ENCODE measurements around the gene FAM187B. TPM values are rescaled to one million over a fixed set of nuclear protein-coding genes. Genes with fewer than 3 reads are reported as not detected.

FAM187B gene
- total RNA-seq, 1 donor from 2014 or later, result not detected

DNA sequence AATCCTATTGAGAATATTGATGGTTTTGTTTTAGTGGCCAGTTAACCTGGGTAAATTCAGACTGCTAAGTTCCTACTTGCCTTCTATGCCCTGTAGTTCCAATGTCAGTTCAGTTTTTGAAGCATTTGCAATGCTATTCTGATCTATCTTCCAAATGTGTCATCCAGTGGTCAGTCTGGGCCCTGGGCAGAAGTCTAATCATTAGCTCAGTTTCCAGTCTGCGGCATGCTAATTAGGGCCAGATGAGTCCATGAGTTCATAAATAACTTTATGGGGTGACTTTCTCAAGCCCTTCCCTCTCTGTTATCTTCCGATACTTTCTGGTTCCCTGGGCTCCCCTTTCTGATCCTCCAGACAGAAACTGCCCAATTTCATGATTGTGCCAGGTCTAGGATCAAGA, 32.7 kb downstream of the FAM187B start:
- H3K27ac ChIP-seq, result no peak overlapping the region
- no peak for TF ChIP-seq POLR2A (IDR thresholded peaks at IDR 0.05)
- TF ChIP-seq POLR2AphosphoS5 (IDR thresholded peaks at IDR 0.05; ENCODE audit: insufficient read depth in 1 of 2, low read depth in 1 of 2), result no peak
- TF ChIP-seq, protein P1, sequence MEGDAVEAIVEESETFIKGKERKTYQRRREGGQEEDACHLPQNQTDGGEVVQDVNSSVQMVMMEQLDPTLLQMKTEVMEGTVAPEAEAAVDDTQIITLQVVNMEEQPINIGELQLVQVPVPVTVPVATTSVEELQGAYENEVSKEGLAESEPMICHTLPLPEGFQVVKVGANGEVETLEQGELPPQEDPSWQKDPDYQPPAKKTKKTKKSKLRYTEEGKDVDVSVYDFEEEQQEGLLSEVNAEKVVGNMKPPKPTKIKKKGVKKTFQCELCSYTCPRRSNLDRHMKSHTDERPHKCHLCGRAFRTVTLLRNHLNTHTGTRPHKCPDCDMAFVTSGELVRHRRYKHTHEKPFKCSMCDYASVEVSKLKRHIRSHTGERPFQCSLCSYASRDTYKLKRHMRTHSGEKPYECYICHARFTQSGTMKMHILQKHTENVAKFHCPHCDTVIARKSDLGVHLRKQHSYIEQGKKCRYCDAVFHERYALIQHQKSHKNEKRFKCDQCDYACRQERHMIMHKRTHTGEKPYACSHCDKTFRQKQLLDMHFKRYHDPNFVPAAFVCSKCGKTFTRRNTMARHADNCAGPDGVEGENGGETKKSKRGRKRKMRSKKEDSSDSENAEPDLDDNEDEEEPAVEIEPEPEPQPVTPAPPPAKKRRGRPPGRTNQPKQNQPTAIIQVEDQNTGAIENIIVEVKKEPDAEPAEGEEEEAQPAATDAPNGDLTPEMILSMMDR (IDR thresholded peaks at IDR 0.05), result no peak
- H3K36me3 ChIP-seq, result no peaks in the 10 kb centered on the region
- H3K4me1 ChIP-seq, result no peaks in the 10 kb centered on the region
- DNase-seq (ENCODE audit: extremely low spot score in 2 of 2), result peak; percentile 7 to 11
- intact Hi-C loops (cut with DNase I), result no loop called here
- H3K27me3 ChIP-seq, result no peaks in the 10 kb centered on the region
- H3K4me3 ChIP-seq, result no peak overlapping the region
- H3K9me3 ChIP-seq, result no peaks in the 10 kb centered on the region

DNA sequence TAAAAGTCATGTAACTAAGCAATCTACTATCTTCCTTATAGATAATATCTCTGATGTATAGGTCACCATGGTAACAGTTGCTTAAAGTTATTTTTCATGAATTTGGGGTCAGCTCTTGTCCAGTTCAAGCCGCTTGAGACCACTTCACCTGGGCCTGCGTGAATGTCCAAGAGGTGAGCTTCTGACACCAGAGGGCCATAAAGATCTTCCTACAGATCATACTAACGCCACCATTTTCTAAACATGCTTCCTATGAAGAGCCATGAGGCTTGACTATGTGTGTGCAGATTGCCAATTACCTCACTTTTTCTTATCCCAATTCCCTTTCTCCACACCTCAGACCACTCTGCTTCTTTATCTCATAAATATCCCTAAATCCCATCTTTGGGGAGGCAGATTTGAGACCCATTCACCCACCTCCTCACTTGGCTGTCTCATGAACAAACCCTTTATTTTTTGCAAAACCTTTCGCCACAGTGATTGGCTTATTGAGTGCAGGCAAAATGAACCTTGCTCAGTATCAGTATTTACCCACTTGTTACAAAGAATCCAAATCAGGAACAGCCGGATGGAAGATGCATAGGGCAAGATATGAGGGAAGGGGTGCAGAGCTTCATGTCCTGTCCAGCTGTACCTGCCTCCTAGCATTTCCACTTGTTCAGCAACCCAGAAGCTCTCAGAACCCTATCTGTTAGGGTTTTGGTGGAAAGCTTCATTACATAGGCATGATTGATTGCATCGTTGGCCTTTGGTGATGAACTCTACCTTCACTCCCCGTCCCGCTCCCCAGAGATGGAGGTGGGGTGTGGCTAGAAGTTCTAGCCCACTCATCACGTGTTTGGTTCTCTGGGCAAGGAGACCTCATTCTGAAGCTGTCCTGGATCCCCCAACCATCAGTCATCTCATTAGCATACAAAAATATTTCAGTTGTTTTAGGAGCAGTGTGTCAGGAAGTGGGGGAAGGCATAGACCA, 34.2 kb downstream of the FAM187B start:
- no peak for DNase-seq (ENCODE audit: extremely low spot score in 2 of 2)
- Histone ChIP-seq H3K4me1 (no peaks in the 10 kb centered on the region), H3K36me3 (no peaks in the 10 kb centered on the region), H3K9me3 (no peaks in the 10 kb centered on the region), H3K27ac (no peak overlapping the region), H3K4me3 (no peak overlapping the region), H3K27me3 (no peaks in the 10 kb centered on the region)
- intact Hi-C loops (cut with DNase I), result no loop called here
- no peak for TF ChIP-seq POLR2A (IDR thresholded peaks at IDR 0.05)
- no peak for TF ChIP-seq POLR2AphosphoS5 (IDR thresholded peaks at IDR 0.05; ENCODE audit: insufficient read depth in 1 of 2, low read depth in 1 of 2)
- TF ChIP-seq, protein P1 (IDR thresholded peaks at IDR 0.05), result no peak

DNA sequence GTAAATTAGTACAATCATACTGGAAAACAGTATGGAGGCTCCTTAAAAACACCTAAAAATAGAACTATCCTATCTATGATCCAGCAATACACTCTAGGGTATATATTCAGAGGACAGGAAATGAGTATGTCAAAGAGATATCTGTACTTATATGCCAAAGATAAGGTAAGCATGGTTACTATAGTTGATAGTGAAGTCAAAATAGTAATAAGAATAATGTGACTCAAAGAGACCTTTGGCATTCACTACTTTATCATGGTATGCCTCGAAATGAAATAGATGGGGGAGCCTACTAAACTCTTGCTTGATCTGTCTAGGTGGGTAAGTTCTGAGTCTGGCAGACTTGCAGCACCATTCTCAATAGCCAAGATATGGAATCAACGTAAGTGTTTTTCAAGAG, 43.7 kb downstream of the FAM187B start:
- intact Hi-C loops (cut with DNase I), result no loop called here
- no peaks in the 10 kb centered on the region for H3K36me3 ChIP-seq
- H3K27ac ChIP-seq, result no peak overlapping the region
- DNase-seq (ENCODE audit: extremely low spot score in 2 of 2), result no peak
- no peaks in the 10 kb centered on the region for H3K9me3 ChIP-seq
- H3K4me1 ChIP-seq, result no peaks in the 10 kb centered on the region
- H3K27me3 ChIP-seq, result no peaks in the 10 kb centered on the region
- H3K4me3 ChIP-seq, result no peak overlapping the region
- TF ChIP-seq, protein P1 (IDR thresholded peaks at IDR 0.05), result no peak
- TF ChIP-seq POLR2A (IDR thresholded peaks at IDR 0.05), result no peak
- no peak for TF ChIP-seq POLR2AphosphoS5 (IDR thresholded peaks at IDR 0.05; ENCODE audit: insufficient read depth in 1 of 2, low read depth in 1 of 2)

DNA sequence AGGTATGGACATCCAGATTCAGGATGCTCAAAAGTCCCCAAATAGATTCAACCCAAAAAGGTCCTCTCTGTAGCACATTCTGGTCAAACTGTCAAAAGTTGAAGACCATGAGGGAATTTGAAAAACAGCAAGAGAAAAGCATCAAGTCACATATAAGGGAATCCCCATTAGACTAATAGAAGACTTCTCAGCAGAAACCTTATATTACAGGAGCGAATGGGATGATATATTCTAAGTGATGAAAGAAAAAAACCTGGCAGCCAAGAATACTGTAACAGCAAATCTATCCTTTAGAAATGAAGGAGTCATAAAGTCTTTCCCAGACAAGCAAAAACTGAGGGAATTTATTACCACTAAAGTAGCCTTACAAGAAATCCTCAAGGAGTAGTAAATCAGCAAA, 44.3 kb downstream of the FAM187B start:
- TF ChIP-seq, protein P1 (IDR thresholded peaks at IDR 0.05), result no peak
- no peak for TF ChIP-seq POLR2A (IDR thresholded peaks at IDR 0.05)
- TF ChIP-seq POLR2AphosphoS5 (IDR thresholded peaks at IDR 0.05; ENCODE audit: insufficient read depth in 1 of 2, low read depth in 1 of 2), result no peak
- no peaks in the 10 kb centered on the region for H3K36me3 ChIP-seq
- no peak overlapping the region for H3K27ac ChIP-seq
- no peak for DNase-seq (ENCODE audit: extremely low spot score in 2 of 2)
- intact Hi-C loops (cut with DNase I), result no loop called here
- no peaks in the 10 kb centered on the region for H3K27me3 ChIP-seq
- no peak overlapping the region for H3K4me3 ChIP-seq
- H3K9me3 ChIP-seq, result no peaks in the 10 kb centered on the region
- H3K4me1 ChIP-seq, result no peaks in the 10 kb centered on the region

DNA sequence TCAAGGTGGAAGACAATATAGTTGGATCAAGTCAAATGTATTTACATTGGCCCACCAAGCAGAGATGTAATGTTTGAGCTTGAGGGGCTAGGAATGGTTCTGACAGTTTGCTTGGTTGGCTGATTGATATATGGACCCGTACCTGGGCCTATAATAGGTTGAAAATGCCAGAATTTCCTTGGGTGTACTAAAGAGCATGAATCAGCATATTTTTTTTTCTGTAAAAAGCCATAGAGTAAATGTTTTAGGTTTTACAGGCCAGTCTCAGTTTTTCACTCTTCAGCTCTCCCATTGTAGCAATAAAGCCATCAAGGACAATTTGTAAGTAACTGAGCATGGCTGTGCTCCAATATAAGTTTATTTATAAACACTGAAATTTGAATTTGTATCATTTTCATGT, 47.2 kb downstream of the FAM187B start:
- TF ChIP-seq, protein P1 (IDR thresholded peaks at IDR 0.05), result no peak
- no peak for TF ChIP-seq POLR2A (IDR thresholded peaks at IDR 0.05)
- no peak for TF ChIP-seq POLR2AphosphoS5 (IDR thresholded peaks at IDR 0.05; ENCODE audit: insufficient read depth in 1 of 2, low read depth in 1 of 2)
- DNase-seq (ENCODE audit: extremely low spot score in 2 of 2), result peak in 1 of 2 donors; percentile 8

More for the DNA sequence above, 47.2 kb downstream of the FAM187B start:
- Histone ChIP-seq H3K27ac (no peak overlapping the region), H3K4me3 (no peak overlapping the region), H3K36me3 (no peaks in the 10 kb centered on the region), H3K9me3 (no peaks in the 10 kb centered on the region), H3K4me1 (peaks cover 7% of the 10 kb centered on the region), H3K27me3 (no peaks in the 10 kb centered on the region)
- intact Hi-C loops (cut with DNase I), result no loop called here
